Measurements from ENCODE around the gene ABHD18.

- TF ChIP-seq CTCF (IDR thresholded peaks at IDR 0.05) (no peak), POLR2A (IDR thresholded peaks at IDR 0.05) (no peak), EP300 (IDR thresholded peaks at IDR 0.05) (no peak)
These were observed 8.1 kb upstream of the ABHD18 start for GRCh38 chr4:127957105-127957504.

All from sigmoid colon (tissue), 4 donors.